VCaP (cell line): ENCODE measurements around the gene PRDX5.
A peak's percentile ranks its signal among the peaks of the same experiment; 100 is the strongest.

Experiments
- H3K27ac ChIP-seq: fragments of 450-650 bp; 2 replicates; pipeline ENCODE4 v1.5.1; 2017
- TF ChIP-seq, protein P1 (sequence below): fragments of 450-650 bp; conservative IDR thresholded peaks from 2 replicates; pipeline ENCODE4 v1.5.1; 2017; ENCODE audit warnings: mild to moderate bottlenecking, moderate library complexity

Gene PRDX5

DNA sequence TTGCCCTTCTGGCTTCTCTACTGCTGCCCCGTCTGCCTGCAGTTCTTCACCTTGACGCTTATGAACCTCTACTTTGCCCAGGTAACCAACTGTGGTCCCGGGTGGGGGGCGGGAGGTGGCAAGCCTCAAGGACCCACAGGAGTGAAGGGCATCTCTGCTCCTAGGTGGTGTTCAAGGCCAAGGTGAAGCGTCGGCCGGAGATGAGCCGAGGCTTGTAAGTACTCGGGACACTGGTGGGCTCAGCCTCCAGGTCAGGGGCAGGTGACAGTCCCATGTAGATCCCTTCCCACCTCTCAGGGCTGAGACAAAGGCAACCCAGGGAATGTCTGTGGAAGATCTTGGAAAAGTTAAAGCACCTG is 31.1 kb upstream of the PRDX5 start:
- H3K27ac ChIP-seq = peak overlapping the region; percentile 98
- TF ChIP-seq, protein P1, sequence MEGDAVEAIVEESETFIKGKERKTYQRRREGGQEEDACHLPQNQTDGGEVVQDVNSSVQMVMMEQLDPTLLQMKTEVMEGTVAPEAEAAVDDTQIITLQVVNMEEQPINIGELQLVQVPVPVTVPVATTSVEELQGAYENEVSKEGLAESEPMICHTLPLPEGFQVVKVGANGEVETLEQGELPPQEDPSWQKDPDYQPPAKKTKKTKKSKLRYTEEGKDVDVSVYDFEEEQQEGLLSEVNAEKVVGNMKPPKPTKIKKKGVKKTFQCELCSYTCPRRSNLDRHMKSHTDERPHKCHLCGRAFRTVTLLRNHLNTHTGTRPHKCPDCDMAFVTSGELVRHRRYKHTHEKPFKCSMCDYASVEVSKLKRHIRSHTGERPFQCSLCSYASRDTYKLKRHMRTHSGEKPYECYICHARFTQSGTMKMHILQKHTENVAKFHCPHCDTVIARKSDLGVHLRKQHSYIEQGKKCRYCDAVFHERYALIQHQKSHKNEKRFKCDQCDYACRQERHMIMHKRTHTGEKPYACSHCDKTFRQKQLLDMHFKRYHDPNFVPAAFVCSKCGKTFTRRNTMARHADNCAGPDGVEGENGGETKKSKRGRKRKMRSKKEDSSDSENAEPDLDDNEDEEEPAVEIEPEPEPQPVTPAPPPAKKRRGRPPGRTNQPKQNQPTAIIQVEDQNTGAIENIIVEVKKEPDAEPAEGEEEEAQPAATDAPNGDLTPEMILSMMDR = no peak

- peak overlapping the region; percentile 98; the same call in 1 of the 2 replicates for H3K27ac ChIP-seq
- TF ChIP-seq, protein P1 = no peak
Observed at GRCh38 chr11:64287676-64288352, 30.1 kb upstream of the PRDX5 start.

GRCh38 chr11:64288353-64288750 is 29.6 kb upstream of the PRDX5 start:
- TF ChIP-seq, protein P1 = no peak
- no peak overlapping the region for H3K27ac ChIP-seq

DNA sequence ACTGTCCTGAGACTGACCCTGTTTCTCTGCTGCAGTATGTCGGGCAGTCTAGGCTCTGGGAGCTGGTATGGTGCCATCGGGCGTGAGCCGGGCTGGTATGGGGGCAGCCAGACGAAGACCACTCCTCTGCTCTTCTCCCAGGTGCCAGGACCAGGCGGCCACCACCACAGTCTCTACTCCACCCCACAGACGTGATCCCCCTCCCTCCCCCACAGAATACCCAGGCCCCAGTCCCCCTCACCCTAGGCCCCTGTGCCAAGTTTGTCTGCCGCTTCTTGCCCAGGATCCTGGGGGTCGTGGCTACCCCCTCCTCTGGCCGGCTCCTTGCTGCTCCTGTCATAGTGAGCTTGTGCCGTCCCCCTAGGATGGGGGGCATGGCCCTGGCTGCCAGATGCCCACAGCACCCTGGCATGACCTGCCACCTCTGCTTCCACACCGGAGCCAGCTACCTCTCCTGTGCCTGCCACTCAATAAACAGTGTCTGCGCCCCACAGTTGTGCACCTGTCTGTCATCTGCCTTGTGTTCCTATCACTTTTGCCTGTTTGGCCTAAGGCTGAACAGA is 28.8 kb upstream of the PRDX5 start:
- no peak overlapping the region for H3K27ac ChIP-seq
- TF ChIP-seq, protein P1 = no peak

GRCh38 chr11:64290352-64291261 is 27.3 kb upstream of the PRDX5 start:
- peak overlapping the region; percentile 36; the same call in 1 of the 2 replicates for H3K27ac ChIP-seq
- TF ChIP-seq, protein P1 = no peak

DNA sequence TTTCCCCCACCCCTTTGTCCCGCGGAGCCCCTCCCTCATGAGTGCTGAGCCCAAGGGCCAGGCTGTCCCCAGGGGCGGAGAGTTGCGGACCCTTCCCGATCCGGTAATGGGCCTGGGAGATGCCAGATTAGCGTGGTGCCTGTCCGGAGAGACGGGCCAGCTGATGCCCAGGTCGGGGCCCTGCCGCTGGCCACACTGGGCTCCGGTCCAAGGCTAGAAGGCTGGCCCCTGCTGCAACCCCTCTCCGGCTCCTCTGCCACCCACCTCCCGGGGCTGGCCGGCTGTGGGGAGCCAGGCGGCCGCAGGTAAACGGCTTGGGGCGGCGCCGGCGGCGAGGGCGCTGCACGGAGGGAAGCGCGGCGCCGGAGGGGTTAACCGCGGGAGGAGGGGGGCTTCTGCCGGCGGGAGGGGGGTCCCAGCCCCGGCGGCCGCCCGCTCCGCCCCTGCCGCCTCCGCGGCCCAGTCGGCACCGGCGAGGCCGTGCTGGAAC is 26.6 kb upstream of the PRDX5 start, which contains the start of gene KCNK4:
Gene KCNK4 (plus strand): TSS at position 41 of the 490 bp plus-strand sequence. CDS start 1,717 bp downstream, outside the sequence.
- peak within 1 kb of the TSS; percentile 36; the same call in 1 of the 2 replicates for H3K27ac ChIP-seq
- TF ChIP-seq, protein P1 = no peak
